Measurements from ENCODE around the gene SP3. TPM values are rescaled to one million over a fixed set of nuclear protein-coding genes. Genes with fewer than 3 reads are reported as not detected.
"Not testable (repeated sequence)": the region's sequence is repeated elsewhere in the genome, so short reads cannot be mapped to it uniquely, and the experiment has no call there.

SP3 gene
- total RNA-seq, 1 donor from 2014 or later = 125 TPM

- no peak for DNase-seq (ENCODE audit: low spot score)
Observed at GRCh38 chr2:173891315-173892037, 73.7 kb downstream of the SP3 start.

GRCh38 chr2:173889464-173889863 is 75.7 kb downstream of the SP3 start:
- not testable (repeated sequence) for DNase-seq (ENCODE audit: low spot score)

GRCh38 chr2:173886613-173887012 is 78.6 kb downstream of the SP3 start:
- no peak for DNase-seq (ENCODE audit: low spot score)

GRCh38 chr2:173884025-173884802 is 81.0 kb downstream of the SP3 start:
- no peak for DNase-seq (ENCODE audit: low spot score)

GRCh38 chr2:173881886-173882285 is 83.3 kb downstream of the SP3 start:
- no peak for DNase-seq (ENCODE audit: low spot score)

GRCh38 chr2:173881461-173881860 is 83.7 kb downstream of the SP3 start:
- no peak for DNase-seq (ENCODE audit: low spot score)

- DNase-seq (ENCODE audit: low spot score) = no peak
Observed at GRCh38 chr2:173880561-173880960, 84.6 kb downstream of the SP3 start.

- DNase-seq (ENCODE audit: low spot score) = no peak
Observed at GRCh38 chr2:173876833-173877413, 88.2 kb downstream of the SP3 start.

- no peak for DNase-seq (ENCODE audit: low spot score)
Observed at GRCh38 chr2:173874894-173875237, 90.3 kb downstream of the SP3 start.

GRCh38 chr2:173874003-173874893 is 90.9 kb downstream of the SP3 start:
- no peak for DNase-seq (ENCODE audit: low spot score)

- DNase-seq (ENCODE audit: low spot score) = no peak
Observed at GRCh38 chr2:173872714-173873113, 92.5 kb downstream of the SP3 start.

GRCh38 chr2:173869244-173870229 is 95.6 kb downstream of the SP3 start:
- DNase-seq (ENCODE audit: low spot score) = peak; percentile 82

- DNase-seq (ENCODE audit: low spot score) = peak; percentile 68
Observed at GRCh38 chr2:173868406-173868805, 96.8 kb downstream of the SP3 start.

GRCh38 chr2:173866874-173867618 is 98.1 kb downstream of the SP3 start:
- DNase-seq (ENCODE audit: low spot score) = peak; percentile 53

- no peak for DNase-seq (ENCODE audit: low spot score)
Observed at GRCh38 chr2:173865971-173866873, 99.0 kb downstream of the SP3 start.

GRCh38 chr2:173862612-173863217 is 102.5 kb downstream of the SP3 start:
- no peak for DNase-seq (ENCODE audit: low spot score)

- no peak for DNase-seq (ENCODE audit: low spot score)
Observed at GRCh38 chr2:173860566-173860965, 104.6 kb downstream of the SP3 start.

GRCh38 chr2:173860082-173860481 is 105.1 kb downstream of the SP3 start:
- no peak for DNase-seq (ENCODE audit: low spot score)
